SIG-M5 (cell line): ENCODE results near the gene GRAMD4.

Experiments used
- DNase-seq: peaks from one replicate; lab custom pipeline; 2025; lab: John Stamatoyannopoulos, UW

GRAMD4 gene

DNA sequence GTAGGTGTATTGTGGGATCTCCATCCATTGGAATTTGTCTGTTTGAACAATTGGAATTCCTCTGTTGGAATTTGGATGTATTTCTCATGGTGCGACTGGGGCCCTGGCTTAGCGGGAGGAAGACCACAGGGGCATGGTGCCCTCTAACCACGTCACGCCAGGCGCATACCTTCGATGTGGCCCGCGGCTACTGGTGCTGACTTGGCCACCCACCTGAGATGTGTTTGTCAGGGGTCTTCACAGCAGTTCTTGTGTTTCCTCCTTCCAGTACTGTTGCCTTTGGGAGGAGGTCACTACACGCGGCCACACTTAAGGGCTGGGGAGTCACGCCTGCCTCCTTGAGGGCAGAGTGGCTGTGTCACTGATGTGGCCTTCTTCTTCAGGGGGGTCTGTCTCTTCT, 36.6 kb upstream of the GRAMD4 start:
- DNase-seq = no peak

- no peak for DNase-seq
Observed at GRCh38 chr22:46584081-46584921, 35.9 kb upstream of the GRAMD4 start.

DNA sequence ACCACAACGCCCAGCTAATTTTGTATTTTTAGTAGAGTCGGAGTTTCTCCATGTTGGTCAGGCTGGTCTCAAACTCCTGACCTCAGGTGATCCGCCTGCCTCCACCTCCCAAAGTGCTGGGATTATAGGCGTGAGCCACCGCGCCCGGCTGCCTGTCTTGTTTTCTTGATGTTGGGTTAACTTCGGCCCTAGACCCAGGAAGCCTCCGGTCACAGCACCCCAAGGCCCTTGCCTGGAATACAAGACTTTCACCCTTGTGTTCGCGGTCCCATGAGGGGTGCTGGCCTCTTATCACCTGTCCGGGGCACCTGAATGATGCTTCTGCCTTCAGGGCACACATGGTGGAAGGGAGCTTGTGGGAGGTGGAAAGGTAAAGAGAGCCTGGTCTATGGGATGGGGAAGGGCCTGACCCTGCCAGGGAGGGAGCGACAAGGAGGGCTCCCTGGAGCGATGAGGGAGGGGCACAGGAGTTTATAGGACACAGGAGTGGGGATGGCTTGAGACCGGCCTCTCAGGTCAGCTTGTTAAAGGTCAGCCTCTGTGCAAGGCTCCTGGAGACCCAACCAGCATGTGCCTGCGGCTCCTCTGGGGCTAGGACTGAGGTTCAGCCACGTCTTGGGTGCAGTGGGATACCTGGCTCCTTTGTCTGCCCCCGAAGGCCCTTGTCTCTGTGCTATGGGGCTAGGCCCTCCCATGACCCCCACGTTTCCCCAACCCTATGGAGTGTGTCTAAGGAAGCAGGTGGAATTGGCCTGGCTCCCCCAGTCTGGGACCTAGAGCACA, 34.7 kb upstream of the GRAMD4 start:
- DNase-seq = no peak

- DNase-seq = no peak
Observed at GRCh38 chr22:46586123-46586519, 34.1 kb upstream of the GRAMD4 start.

DNA sequence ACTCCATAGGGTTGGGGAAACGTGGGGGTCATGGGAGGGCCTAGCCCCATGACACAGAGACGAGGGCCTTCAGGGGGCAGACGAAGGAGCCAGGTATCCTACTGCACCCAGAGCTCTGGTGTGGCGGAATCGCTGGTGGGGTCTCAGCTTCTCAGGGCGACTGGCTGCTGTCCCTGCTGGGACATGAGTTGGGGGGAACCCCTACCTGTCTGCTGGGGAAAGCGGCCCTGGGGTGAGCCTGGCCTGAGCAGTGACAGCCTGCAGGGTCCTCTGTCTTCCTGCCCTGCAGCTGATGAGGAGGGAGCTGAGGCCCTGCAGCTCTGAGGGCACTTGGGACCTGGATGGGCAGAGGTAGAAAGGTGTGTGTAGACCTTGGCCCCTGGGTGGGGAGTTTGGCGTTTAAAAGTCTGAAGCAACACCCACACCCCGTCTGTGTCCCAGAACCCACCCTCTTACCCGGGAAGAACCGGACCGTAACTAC, 33.6 kb upstream of the GRAMD4 start:
- DNase-seq = no peak

- no peak for DNase-seq
Observed at GRCh38 chr22:46587061-46587460, 33.1 kb upstream of the GRAMD4 start.

GRCh38 chr22:46587492-46588278, 32.5 kb upstream of the GRAMD4 start:
- DNase-seq = no peak

- no peak for DNase-seq
Observed at GRCh38 chr22:46588279-46589140, 31.7 kb upstream of the GRAMD4 start.

DNA sequence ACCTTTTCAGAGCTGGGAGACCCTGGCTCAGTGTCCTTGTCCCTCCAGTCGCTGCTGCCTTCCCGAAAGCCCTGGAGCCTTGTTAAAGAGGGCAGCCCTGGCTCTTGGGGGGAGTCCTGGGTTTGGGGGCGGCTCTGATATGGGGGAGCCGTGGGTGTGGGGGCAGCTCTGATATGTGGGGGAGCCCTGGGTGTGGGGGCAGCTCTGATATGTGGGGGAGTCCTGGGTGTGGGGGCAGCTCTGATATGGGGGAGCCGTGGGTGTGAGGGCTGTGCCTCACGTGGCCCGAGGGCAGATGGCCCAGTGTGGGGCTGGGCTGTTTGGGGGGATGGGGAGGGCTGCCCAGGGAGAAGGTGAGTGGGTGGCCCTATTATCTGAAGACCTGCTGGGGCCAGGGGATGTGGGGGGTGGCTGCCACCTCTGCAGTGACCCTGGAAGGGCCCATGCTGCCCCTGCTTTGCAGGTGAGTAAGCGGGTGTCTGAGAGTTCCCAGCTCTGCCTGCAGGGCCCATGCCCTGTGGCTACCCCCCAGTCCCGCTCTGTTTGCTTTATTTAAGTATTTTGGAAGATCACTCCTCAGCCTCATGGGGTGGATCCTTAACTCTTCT, 30.9 kb upstream of the GRAMD4 start:
- DNase-seq = no peak

GRCh38 chr22:46589871-46590271, 30.3 kb upstream of the GRAMD4 start:
- no peak for DNase-seq

GRCh38 chr22:46590334-46590733, 29.9 kb upstream of the GRAMD4 start:
- no peak for DNase-seq

DNA sequence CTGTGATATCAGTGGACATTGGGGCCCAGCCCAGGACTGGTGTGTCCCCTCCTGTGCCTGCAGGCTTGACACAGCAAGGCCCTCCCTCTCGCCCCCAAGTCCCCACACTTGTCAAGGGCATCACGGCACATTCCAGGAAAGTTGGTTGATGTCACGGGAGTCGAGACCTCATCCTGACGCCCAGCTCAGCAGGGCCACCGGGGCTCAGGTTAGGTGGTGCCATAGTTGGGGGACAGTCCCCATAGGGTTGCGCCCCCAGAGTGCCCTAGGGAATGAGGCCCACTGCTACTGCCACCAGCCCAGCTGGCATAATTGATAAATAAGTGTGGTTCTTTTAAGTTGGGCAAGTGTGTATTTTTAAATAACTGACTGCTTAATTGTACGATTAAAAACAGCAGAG, 28.3 kb upstream of the GRAMD4 start:
- DNase-seq = no peak

DNA sequence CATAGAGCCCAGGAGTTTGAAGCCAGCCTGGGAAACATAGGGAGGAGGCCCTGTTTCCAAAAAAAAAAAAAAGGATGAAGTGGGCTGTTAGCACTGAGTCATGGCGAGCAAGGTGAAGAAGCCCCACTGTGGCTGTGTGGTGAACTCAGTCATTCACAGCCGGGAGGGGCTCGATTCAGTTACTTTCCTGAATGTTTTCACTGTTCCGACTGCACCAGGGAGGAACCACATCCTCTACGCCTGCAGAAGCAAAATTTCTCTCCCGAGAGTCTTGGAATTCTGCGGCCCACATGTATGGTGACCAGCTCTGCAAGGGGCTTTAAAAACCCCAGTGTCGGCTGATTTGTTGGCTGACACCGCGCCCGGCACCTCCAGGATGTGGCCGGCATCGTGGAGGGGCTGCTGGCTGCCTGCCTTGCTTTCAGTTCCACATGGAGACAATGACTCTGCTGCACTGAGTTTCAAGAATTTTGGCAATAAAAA, 27.8 kb upstream of the GRAMD4 start:
- DNase-seq = peak; percentile 51

GRCh38 chr22:46593211-46593681, 26.9 kb upstream of the GRAMD4 start:
- DNase-seq = peak; percentile 48

GRCh38 chr22:46593996-46594946, 25.9 kb upstream of the GRAMD4 start:
- DNase-seq = no peak

DNA sequence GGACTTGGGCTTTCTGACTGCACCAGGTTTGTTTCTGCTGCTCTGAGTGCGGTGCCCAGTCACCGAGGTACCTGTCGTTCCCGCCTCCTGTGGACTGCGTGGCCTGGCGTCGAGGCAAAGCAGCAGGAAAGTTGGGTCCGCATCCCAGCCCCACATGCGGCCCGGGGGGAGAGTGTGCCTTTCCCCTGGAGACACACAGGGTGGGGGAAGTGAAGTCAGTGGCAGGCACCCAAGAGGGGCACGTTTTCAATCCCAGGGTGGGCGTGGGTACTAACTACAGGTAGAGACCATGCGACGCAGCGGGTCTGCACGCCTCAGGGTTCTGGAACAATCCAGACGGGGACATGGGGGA, 25.3 kb upstream of the GRAMD4 start:
- no peak for DNase-seq

DNA sequence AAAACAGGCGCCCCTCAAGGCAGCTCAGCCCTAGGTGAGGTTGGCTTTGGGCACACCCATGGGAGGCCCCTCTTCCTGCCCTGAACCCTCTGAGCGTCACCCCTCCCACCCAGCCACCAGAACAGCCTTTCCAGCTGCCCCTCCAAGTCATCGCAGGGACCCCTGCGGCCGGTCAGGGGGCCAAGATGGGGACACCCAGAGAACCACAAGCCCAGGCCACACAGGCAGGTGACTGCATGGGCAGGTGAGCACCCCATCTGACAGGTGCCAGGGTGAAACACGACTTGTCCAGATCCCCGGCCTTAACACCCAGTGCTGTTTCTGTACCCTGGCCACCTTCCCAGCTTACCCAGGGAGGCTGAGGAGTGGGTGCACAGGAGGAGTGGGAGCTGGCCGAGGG, 24.6 kb upstream of the GRAMD4 start:
- no peak for DNase-seq

GRCh38 chr22:46596032-46596441, 24.1 kb upstream of the GRAMD4 start:
- no peak for DNase-seq

DNA sequence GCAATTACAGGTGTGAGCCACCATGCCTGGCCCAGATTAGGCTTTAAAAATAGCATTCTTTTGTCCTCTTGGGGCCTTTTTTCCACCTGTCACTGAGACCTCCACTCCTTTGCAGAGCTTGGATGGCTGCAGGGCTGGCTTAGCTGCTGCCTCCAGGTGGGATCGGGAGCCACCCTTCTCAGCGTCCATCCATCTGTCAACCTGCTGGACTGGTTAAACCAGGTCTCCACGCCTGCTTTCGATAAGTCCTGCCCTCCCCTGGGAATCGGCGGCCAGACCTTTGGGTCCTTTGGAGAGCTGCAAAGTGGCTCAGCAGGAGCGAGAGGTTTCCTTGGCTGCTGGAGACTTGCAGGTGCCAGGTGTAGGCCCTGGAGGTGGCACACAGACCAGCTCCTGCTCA, 23.4 kb upstream of the GRAMD4 start:
- DNase-seq = no peak

DNA sequence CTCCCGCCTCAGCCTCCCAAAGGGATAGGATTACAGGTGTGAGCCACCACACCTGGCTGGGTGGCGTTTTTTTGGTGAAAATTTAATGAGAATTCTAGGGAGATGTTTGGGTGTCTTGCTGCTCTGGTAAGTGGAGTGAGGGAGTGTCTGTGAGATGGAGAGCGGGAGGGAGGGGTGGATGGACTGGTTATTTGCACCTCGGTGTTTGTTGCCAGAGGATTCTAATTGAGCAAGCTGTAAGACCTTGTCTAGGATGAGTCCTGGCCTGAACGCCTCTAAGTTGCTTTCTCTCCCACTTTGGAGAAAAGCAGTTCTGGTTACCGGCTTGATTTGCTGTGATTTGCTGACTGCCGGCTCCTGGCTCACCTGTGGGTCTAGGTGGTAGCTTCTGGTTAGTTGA, 22.0 kb upstream of the GRAMD4 start:
- no peak for DNase-seq
